HEK293 (cell line): ENCODE measurements around the gene MLXIPL.

Source experiments
- CTCF ChIA-PET: fragments of 350-600 bp; formaldehyde crosslinking; extraction: SDS; loops from one replicate; lab custom pipeline; 2021; ENCODE audit warnings: antibody characterized with exemption; lab: Yijun Ruan, JAX
- POLR2A ChIA-PET: fragments of 300-600 bp; formaldehyde crosslinking; extraction: SDS; loops from one replicate; lab custom pipeline; 2020; ENCODE audit warnings: antibody characterized with exemption, inconsistent platforms; lab: Yijun Ruan, JAX
- H3K27ac ChIP-seq: fragments of 200-500 bp; sonication (Bioruptor generic); 2 replicates; pipeline ENCODE4 v1.5.1; 2014; ENCODE audit warnings: low read depth, low read length, control low read depth, inconsistent platforms; ENCODE audit errors: extremely low read depth
- H3K36me3 ChIP-seq, 2 experiments: fragments of 200-500 bp in 1 of 2; sonication (Bioruptor generic) in 1 of 2; 1 replicate in 1 of 2; 2 replicates in 1 of 2; pipeline ENCODE4 v1.5.1; 2014 to 2017; ENCODE audit warnings: inconsistent platforms in 2 of 2, low read length in 2 of 2; ENCODE audit not compliant: control insufficient read depth in 2 of 2, insufficient read depth in 1 of 2
- H3K4me1 ChIP-seq: fragments of 200-500 bp; sonication (Bioruptor generic); 2 replicates; pipeline ENCODE4 v1.5.1; 2014; ENCODE audit warnings: mild to moderate bottlenecking, low read length, inconsistent platforms; ENCODE audit not compliant: control insufficient read depth, insufficient read depth
- H3K4me3 ChIP-seq: 2 replicates; pipeline ENCODE4 v1.5.1; 2011; ENCODE audit warnings: low read depth, mild to moderate bottlenecking, control low read depth, low read length, moderate library complexity
- H3K9me3 ChIP-seq: fragments of 200-500 bp; sonication (Bioruptor generic); 2 replicates; pipeline ENCODE4 v1.5.1; 2014; ENCODE audit warnings: low read depth, low read length, inconsistent platforms; ENCODE audit not compliant: control insufficient read depth, insufficient read depth
- IKZF3 ChIP-seq: fragments of 450-650 bp; IDR thresholded peaks from 2 replicates; pipeline ENCODE4 v1.5.0; 2018; ENCODE audit warnings: missing biosample characterization, mild to moderate bottlenecking, missing genetic modification characterization, moderate library complexity
- SP7 ChIP-seq: fragments of 450-650 bp; formaldehyde crosslinking; IDR thresholded peaks from 2 replicates; pipeline ENCODE4 v1.5.1; 2016; ENCODE audit warnings: missing biosample characterization, missing genetic modification characterization
- ZBTB7A ChIP-seq: fragments of 450-650 bp; formaldehyde crosslinking; IDR thresholded peaks from 2 replicates; pipeline ENCODE4 v1.5.1; 2016; ENCODE audit warnings: low read depth, missing biosample characterization, missing genetic modification characterization
- ZNF10 ChIP-seq: fragments of 450-650 bp; formaldehyde crosslinking; IDR thresholded peaks from 2 replicates; pipeline ENCODE4 v1.5.1; 2017; ENCODE audit warnings: missing biosample characterization, missing genetic modification characterization
- ZNF132 ChIP-seq: fragments of 450-650 bp; formaldehyde crosslinking; IDR thresholded peaks from 2 replicates; pipeline ENCODE4 v1.5.1; 2017; ENCODE audit warnings: missing biosample characterization, missing genetic modification characterization, borderline replicate concordance
- ZNF174 ChIP-seq: fragments of 450-650 bp; formaldehyde crosslinking; IDR thresholded peaks from 2 replicates; pipeline ENCODE4 v1.5.0; 2017; ENCODE audit warnings: missing biosample characterization, mild to moderate bottlenecking, missing genetic modification characterization
- ZNF19 ChIP-seq: fragments of 450-650 bp; formaldehyde crosslinking; IDR thresholded peaks from 2 replicates; pipeline ENCODE4; 2016; ENCODE audit warnings: missing biosample characterization, missing genetic modification characterization, low read depth
- ZNF221 ChIP-seq: fragments of 450-650 bp; formaldehyde crosslinking; IDR thresholded peaks from 2 replicates; pipeline ENCODE4 v1.5.1; 2017; ENCODE audit warnings: missing biosample characterization, missing genetic modification characterization, borderline replicate concordance
- ZNF292 ChIP-seq: fragments of 450-650 bp; formaldehyde crosslinking; IDR thresholded peaks from 2 replicates; pipeline ENCODE4 v1.5.1; 2016; ENCODE audit warnings: low read depth, missing biosample characterization, missing genetic modification characterization, borderline replicate concordance
- ZNF423 ChIP-seq: fragments of 450-650 bp; formaldehyde crosslinking; IDR thresholded peaks from 2 replicates; pipeline ENCODE4 v1.5.1; 2016; ENCODE audit warnings: missing biosample characterization, missing genetic modification characterization
- ZNF521 ChIP-seq: fragments of 450-650 bp; formaldehyde crosslinking; IDR thresholded peaks from 2 replicates; pipeline ENCODE4 v1.5.1; 2017; ENCODE audit warnings: missing biosample characterization, mild to moderate bottlenecking, missing genetic modification characterization
- ZNF548 ChIP-seq: fragments of 450-650 bp; formaldehyde crosslinking; IDR thresholded peaks from 2 replicates; pipeline ENCODE4 v1.5.1; 2016; ENCODE audit warnings: missing biosample characterization, missing genetic modification characterization
- ZNF701 ChIP-seq: fragments of 450-650 bp; formaldehyde crosslinking; IDR thresholded peaks from 2 replicates; pipeline ENCODE4 v1.5.1; 2016; ENCODE audit warnings: missing biosample characterization, missing genetic modification characterization
- ZNF785 ChIP-seq: fragments of 450-650 bp; formaldehyde crosslinking; IDR thresholded peaks from 2 replicates; pipeline ENCODE4 v1.5.1; 2016; ENCODE audit warnings: missing biosample characterization, missing genetic modification characterization
- TF ChIP-seq, protein P1 (sequence below): fragments of 450-650 bp; formaldehyde crosslinking; IDR thresholded peaks from 2 replicates; pipeline ENCODE4 v1.5.1; 2016; ENCODE audit warnings: missing biosample characterization, missing genetic modification characterization, borderline replicate concordance
- TF ChIP-seq, protein P2 (sequence below): fragments of 450-650 bp; formaldehyde crosslinking; IDR thresholded peaks from 2 replicates; pipeline ENCODE4 v1.5.1; 2016; ENCODE audit warnings: missing biosample characterization, missing genetic modification characterization
- TF ChIP-seq, protein P3 (sequence below): fragments of 450-650 bp; formaldehyde crosslinking; conservative IDR thresholded peaks from 2 replicates; pipeline ENCODE4 v1.5.1; 2016; ENCODE audit warnings: low read depth, missing biosample characterization, missing genetic modification characterization
- TF ChIP-seq, protein P4 (sequence below): fragments of 450-650 bp; IDR thresholded peaks from 2 replicates; pipeline ENCODE4 v1.5.1; 2018; ENCODE audit warnings: missing biosample characterization, missing genetic modification characterization

Gene MLXIPL

DNA sequence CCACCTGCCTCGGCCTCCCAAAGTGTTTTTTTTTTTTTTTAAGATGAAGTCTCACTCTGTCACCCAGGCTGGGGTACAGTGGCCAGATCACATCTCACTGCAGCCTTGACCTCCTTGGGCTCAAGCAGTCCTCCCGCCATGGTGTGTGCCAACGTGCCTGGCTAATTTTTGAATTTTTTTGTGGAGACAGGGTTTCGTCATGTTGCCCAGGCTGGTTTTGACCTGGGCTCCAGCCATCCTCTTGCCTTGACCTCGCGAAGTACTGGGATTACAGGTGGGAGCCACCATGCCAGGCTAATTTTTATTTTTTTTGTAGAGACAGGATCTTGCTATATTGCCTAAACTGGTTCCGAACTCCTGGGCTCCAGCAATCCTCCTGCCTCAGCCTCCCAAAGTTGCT, 9.0 kb upstream of the MLXIPL start:
- no peaks in the 10 kb centered on the region for H3K36me3 ChIP-seq
- H3K4me1 ChIP-seq = 0 out of 2 replicates have a peak, but pooled peaks cover 2% of the 10 kb centered on the region
- ChIA-PET CTCF (no interaction called here), POLR2A (no interaction called here)
- TF ChIP-seq, protein P1, sequence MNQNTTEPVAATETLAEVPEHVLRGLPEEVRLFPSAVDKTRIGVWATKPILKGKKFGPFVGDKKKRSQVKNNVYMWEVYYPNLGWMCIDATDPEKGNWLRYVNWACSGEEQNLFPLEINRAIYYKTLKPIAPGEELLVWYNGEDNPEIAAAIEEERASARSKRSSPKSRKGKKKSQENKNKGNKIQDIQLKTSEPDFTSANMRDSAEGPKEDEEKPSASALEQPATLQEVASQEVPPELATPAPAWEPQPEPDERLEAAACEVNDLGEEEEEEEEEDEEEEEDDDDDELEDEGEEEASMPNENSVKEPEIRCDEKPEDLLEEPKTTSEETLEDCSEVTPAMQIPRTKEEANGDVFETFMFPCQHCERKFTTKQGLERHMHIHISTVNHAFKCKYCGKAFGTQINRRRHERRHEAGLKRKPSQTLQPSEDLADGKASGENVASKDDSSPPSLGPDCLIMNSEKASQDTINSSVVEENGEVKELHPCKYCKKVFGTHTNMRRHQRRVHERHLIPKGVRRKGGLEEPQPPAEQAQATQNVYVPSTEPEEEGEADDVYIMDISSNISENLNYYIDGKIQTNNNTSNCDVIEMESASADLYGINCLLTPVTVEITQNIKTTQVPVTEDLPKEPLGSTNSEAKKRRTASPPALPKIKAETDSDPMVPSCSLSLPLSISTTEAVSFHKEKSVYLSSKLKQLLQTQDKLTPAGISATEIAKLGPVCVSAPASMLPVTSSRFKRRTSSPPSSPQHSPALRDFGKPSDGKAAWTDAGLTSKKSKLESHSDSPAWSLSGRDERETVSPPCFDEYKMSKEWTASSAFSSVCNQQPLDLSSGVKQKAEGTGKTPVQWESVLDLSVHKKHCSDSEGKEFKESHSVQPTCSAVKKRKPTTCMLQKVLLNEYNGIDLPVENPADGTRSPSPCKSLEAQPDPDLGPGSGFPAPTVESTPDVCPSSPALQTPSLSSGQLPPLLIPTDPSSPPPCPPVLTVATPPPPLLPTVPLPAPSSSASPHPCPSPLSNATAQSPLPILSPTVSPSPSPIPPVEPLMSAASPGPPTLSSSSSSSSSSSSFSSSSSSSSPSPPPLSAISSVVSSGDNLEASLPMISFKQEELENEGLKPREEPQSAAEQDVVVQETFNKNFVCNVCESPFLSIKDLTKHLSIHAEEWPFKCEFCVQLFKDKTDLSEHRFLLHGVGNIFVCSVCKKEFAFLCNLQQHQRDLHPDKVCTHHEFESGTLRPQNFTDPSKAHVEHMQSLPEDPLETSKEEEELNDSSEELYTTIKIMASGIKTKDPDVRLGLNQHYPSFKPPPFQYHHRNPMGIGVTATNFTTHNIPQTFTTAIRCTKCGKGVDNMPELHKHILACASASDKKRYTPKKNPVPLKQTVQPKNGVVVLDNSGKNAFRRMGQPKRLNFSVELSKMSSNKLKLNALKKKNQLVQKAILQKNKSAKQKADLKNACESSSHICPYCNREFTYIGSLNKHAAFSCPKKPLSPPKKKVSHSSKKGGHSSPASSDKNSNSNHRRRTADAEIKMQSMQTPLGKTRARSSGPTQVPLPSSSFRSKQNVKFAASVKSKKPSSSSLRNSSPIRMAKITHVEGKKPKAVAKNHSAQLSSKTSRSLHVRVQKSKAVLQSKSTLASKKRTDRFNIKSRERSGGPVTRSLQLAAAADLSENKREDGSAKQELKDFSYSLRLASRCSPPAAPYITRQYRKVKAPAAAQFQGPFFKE (tag by site-specific recombination) = no peak
- TF ChIP-seq ZNF292 (no peak), ZNF701 (tag by site-specific recombination) (no peak), SP7 (tag by site-specific recombination) (no peak), ZNF19 (tag by site-specific recombination) (no peak), ZNF132 (tag by site-specific recombination) (no peak), ZNF423 (tag by site-specific recombination) (no peak), IKZF3 (tag by site-specific recombination) (no peak), ZNF785 (tag by site-specific recombination) (no peak), ZNF174 (tag by site-specific recombination) (no peak), ZNF548 (no peak), ZNF10 (tag by site-specific recombination) (no peak), ZNF221 (no peak), ZBTB7A (no peak), ZNF521 (tag by site-specific recombination) (no peak)
- TF ChIP-seq, protein P2, sequence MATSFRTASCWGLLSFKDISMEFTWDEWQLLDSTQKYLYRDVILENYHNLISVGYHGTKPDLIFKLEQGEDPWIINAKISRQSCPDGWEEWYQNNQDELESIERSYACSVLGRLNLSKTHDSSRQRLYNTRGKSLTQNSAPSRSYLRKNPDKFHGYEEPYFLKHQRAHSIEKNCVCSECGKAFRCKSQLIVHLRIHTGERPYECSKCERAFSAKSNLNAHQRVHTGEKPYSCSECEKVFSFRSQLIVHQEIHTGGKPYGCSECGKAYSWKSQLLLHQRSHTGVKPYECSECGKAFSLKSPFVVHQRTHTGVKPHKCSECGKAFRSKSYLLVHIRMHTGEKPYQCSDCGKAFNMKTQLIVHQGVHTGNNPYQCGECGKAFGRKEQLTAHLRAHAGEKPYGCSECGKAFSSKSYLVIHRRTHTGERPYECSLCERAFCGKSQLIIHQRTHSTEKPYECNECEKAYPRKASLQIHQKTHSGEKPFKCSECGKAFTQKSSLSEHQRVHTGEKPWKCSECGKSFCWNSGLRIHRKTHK (tag by site-specific recombination) = no peak
- TF ChIP-seq, protein P3, sequence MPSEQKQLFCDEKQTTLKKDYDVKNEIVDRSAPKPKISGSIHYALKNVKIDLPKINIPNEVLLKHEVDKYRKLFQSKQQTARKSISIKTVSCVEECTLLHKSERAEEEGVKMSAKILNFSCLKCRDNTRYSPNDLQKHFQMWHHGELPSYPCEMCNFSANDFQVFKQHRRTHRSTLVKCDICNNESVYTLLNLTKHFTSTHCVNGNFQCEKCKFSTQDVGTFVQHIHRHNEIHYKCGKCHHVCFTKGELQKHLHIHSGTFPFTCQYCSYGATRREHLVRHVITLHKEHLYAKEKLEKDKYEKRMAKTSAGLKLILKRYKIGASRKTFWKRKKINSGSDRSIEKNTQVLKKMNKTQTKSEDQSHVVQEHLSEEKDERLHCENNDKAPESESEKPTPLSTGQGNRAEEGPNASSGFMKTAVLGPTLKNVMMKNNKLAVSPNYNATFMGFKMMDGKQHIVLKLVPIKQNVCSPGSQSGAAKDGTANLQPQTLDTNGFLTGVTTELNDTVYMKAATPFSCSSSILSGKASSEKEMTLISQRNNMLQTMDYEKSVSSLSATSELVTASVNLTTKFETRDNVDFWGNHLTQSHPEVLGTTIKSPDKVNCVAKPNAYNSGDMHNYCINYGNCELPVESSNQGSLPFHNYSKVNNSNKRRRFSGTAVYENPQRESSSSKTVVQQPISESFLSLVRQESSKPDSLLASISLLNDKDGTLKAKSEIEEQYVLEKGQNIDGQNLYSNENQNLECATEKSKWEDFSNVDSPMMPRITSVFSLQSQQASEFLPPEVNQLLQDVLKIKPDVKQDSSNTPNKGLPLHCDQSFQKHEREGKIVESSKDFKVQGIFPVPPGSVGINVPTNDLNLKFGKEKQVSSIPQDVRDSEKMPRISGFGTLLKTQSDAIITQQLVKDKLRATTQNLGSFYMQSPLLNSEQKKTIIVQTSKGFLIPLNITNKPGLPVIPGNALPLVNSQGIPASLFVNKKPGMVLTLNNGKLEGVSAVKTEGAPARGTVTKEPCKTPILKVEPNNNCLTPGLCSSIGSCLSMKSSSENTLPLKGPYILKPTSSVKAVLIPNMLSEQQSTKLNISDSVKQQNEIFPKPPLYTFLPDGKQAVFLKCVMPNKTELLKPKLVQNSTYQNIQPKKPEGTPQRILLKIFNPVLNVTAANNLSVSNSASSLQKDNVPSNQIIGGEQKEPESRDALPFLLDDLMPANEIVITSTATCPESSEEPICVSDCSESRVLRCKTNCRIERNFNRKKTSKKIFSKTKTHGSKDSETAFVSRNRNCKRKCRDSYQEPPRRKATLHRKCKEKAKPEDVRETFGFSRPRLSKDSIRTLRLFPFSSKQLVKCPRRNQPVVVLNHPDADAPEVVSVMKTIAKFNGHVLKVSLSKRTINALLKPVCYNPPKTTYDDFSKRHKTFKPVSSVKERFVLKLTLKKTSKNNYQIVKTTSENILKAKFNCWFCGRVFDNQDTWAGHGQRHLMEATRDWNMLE = no peak
- TF ChIP-seq, protein P4, sequence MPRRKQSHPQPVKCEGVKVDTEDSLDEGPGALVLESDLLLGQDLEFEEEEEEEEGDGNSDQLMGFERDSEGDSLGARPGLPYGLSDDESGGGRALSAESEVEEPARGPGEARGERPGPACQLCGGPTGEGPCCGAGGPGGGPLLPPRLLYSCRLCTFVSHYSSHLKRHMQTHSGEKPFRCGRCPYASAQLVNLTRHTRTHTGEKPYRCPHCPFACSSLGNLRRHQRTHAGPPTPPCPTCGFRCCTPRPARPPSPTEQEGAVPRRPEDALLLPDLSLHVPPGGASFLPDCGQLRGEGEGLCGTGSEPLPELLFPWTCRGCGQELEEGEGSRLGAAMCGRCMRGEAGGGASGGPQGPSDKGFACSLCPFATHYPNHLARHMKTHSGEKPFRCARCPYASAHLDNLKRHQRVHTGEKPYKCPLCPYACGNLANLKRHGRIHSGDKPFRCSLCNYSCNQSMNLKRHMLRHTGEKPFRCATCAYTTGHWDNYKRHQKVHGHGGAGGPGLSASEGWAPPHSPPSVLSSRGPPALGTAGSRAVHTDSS (tag by site-specific recombination) = no peak
- H3K4me3 ChIP-seq = no peak overlapping the region
- H3K27ac ChIP-seq = no peak overlapping the region
- H3K9me3 ChIP-seq = no peaks in the 10 kb centered on the region
